ENCODE results near the gene RNF157.

DNA sequence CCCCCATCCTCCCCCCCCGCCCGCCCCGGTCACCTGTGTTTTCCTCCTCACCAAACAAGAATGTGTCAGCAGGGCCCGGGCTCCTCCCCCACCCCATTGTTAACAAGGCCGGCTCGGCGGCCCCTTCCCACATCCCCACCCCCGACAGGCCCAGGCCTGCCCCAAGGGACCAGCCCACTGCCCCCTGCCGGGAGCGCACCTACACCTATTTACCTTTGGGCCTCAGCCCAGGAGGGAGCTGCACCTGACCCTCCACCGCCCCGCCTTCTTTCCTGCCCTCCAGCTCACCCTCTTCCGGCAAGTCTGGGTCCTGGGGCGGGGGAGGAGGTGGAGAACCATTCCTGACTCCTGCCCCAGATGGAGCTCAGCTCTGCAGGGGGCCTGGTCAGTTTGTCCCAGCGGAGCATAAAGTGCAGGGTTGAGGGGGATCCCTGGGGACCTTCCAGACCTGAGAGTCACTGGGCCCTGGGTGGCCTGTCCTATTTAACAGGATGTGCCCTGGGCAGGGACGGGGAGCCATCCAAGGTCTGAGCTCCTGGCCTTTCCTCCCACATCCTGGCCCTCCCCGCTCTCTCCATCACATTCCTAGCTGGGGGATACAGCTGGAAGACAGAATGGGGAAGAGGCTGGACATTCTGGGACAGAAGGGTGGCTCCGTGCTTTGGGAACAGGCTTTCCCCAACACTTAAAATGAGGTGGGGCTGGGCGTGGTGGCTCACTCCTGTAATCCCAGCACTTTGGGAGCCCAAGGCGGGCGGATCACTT, 107.5 kb downstream of the RNF157 start:
- TF ChIP-seq, protein P1, sequence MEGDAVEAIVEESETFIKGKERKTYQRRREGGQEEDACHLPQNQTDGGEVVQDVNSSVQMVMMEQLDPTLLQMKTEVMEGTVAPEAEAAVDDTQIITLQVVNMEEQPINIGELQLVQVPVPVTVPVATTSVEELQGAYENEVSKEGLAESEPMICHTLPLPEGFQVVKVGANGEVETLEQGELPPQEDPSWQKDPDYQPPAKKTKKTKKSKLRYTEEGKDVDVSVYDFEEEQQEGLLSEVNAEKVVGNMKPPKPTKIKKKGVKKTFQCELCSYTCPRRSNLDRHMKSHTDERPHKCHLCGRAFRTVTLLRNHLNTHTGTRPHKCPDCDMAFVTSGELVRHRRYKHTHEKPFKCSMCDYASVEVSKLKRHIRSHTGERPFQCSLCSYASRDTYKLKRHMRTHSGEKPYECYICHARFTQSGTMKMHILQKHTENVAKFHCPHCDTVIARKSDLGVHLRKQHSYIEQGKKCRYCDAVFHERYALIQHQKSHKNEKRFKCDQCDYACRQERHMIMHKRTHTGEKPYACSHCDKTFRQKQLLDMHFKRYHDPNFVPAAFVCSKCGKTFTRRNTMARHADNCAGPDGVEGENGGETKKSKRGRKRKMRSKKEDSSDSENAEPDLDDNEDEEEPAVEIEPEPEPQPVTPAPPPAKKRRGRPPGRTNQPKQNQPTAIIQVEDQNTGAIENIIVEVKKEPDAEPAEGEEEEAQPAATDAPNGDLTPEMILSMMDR (IDR thresholded peaks at IDR 0.05), result no peak
- TF ChIP-seq, protein P2, sequence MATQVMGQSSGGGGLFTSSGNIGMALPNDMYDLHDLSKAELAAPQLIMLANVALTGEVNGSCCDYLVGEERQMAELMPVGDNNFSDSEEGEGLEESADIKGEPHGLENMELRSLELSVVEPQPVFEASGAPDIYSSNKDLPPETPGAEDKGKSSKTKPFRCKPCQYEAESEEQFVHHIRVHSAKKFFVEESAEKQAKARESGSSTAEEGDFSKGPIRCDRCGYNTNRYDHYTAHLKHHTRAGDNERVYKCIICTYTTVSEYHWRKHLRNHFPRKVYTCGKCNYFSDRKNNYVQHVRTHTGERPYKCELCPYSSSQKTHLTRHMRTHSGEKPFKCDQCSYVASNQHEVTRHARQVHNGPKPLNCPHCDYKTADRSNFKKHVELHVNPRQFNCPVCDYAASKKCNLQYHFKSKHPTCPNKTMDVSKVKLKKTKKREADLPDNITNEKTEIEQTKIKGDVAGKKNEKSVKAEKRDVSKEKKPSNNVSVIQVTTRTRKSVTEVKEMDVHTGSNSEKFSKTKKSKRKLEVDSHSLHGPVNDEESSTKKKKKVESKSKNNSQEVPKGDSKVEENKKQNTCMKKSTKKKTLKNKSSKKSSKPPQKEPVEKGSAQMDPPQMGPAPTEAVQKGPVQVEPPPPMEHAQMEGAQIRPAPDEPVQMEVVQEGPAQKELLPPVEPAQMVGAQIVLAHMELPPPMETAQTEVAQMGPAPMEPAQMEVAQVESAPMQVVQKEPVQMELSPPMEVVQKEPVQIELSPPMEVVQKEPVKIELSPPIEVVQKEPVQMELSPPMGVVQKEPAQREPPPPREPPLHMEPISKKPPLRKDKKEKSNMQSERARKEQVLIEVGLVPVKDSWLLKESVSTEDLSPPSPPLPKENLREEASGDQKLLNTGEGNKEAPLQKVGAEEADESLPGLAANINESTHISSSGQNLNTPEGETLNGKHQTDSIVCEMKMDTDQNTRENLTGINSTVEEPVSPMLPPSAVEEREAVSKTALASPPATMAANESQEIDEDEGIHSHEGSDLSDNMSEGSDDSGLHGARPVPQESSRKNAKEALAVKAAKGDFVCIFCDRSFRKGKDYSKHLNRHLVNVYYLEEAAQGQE (IDR thresholded peaks at IDR 0.05; ENCODE audit: insufficient read depth in 1 of 2, low read depth in 2 of 2, low read length in 1 of 2), result no peak
- no peak for TF ChIP-seq POLR2AphosphoS5 (IDR thresholded peaks at IDR 0.05; ENCODE audit: low read depth, low read length)

Measured in Panc1 (cell line).